ENCODE results near the gene NCBP1.

DNA sequence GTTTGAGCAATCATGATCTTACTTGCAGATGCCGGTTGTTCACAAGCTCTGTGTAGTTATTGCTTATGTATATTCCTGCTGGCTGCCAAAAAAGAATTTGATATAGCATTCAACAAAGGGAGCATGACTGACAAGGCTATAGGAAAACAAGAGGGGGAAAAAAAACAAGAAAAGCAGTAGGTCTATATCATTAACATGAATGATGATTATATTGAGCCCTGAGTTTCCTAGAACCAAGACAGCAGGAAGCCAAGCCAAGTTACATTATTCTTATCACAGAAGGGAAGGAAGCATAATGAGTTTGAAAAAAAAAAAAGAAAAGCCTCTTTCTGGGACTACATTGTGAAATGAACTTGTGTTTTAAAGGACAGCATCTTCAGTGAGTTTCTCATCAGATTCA lies 41.5 kb upstream of the NCBP1 start:
- TF ChIP-seq, protein P1, sequence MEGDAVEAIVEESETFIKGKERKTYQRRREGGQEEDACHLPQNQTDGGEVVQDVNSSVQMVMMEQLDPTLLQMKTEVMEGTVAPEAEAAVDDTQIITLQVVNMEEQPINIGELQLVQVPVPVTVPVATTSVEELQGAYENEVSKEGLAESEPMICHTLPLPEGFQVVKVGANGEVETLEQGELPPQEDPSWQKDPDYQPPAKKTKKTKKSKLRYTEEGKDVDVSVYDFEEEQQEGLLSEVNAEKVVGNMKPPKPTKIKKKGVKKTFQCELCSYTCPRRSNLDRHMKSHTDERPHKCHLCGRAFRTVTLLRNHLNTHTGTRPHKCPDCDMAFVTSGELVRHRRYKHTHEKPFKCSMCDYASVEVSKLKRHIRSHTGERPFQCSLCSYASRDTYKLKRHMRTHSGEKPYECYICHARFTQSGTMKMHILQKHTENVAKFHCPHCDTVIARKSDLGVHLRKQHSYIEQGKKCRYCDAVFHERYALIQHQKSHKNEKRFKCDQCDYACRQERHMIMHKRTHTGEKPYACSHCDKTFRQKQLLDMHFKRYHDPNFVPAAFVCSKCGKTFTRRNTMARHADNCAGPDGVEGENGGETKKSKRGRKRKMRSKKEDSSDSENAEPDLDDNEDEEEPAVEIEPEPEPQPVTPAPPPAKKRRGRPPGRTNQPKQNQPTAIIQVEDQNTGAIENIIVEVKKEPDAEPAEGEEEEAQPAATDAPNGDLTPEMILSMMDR (IDR thresholded peaks at IDR 0.05) = no peak
- TF ChIP-seq EZH2 (IDR thresholded peaks at IDR 0.05) (no peak), EZH2phosphoT487 (IDR thresholded peaks at IDR 0.05) (no peak)

Measured in neural progenitor cell (in vitro differentiated cells).